Neural cell (in vitro differentiated cells): ENCODE measurements around the gene CEACAM8. TPM values are rescaled to one million over a fixed set of nuclear protein-coding genes. Genes with fewer than 3 reads are reported as not detected.

ENCODE experiments used
- H2AFZ ChIP-seq: fragments of 200-600, 300-800 bp; sonication (generic), shearing (Covaris generic); 2 replicates; pipeline ENCODE4 v1.6.0; 2014; ENCODE audit warnings: low read depth, mild to moderate bottlenecking, antibody characterized with exemption, low read length, moderate library complexity
- H3F3A ChIP-seq: fragments of 200-600 bp; shearing (Covaris generic); 2 replicates; pipeline ENCODE4 v1.6.1; 2016; ENCODE audit warnings: mild to moderate bottlenecking, moderate library complexity, mixed read lengths, antibody characterized with exemption, low read length; ENCODE audit not compliant: insufficient read depth, poor library complexity, severe bottlenecking
- H3K27ac ChIP-seq: fragments of 200-600, 300-800 bp; sonication (generic), shearing (Covaris generic); 2 replicates; pipeline ENCODE4 v1.5.1; 2014; ENCODE audit warnings: mild to moderate bottlenecking, low read length, moderate library complexity
- H3K27me3 ChIP-seq: fragments of 300-800, 200-600 bp; sonication (generic), shearing (Covaris generic); 2 replicates; pipeline ENCODE4 v1.6.0; 2014; ENCODE audit warnings: mild to moderate bottlenecking, low read depth, low read length, moderate library complexity; ENCODE audit not compliant: insufficient read depth
- H3K36me3 ChIP-seq: fragments of 300-800, 200-600 bp; sonication (generic), shearing (Covaris generic); 2 replicates; pipeline ENCODE4 v1.5.1; 2014; ENCODE audit warnings: mild to moderate bottlenecking, antibody characterized with exemption, low read length, moderate library complexity; ENCODE audit not compliant: insufficient read depth
- H3K4me2 ChIP-seq: fragments of 300-800, 200-600 bp; sonication (generic), shearing (Covaris generic); 2 replicates; pipeline ENCODE4 v1.6.0; 2014; ENCODE audit warnings: mild to moderate bottlenecking, low read length
- H3K4me3 ChIP-seq: fragments of 300-800, 200-600 bp; sonication (generic), shearing (Covaris generic); 2 replicates; pipeline ENCODE4 v1.5.1; 2014; ENCODE audit warnings: mild to moderate bottlenecking, low read length, moderate library complexity
- H3K79me2 ChIP-seq: fragments of 200-600 bp; shearing (Covaris generic); replicated peaks from 2 replicates; pipeline ENCODE4 v1.6.0; 2014; ENCODE audit warnings: mild to moderate bottlenecking, low read length, moderate library complexity; ENCODE audit not compliant: insufficient read depth
- H3K9ac ChIP-seq: fragments of 300-800, 200-600 bp; sonication (generic), shearing (Covaris generic); 2 replicates; pipeline ENCODE4 v1.6.1; 2016; ENCODE audit warnings: mild to moderate bottlenecking, low read length, mixed read lengths
- H3K9me2 ChIP-seq: fragments of 200-600 bp; shearing (Covaris generic); 2 replicates; pipeline ENCODE4 v1.6.1; 2016; ENCODE audit warnings: mild to moderate bottlenecking, low read length, mixed read lengths; ENCODE audit not compliant: insufficient read depth
- H3K9me3 ChIP-seq: fragments of 200-600, 300-800 bp; sonication (generic), shearing (Covaris generic); 2 replicates; pipeline ENCODE4 v1.6.1; 2016; ENCODE audit warnings: mild to moderate bottlenecking, mixed run types, low read length, moderate library complexity, mixed read lengths
- H4K20me1 ChIP-seq: fragments of 200-600 bp; shearing (Covaris generic); 2 replicates; pipeline ENCODE4 v1.6.1; 2016; ENCODE audit warnings: mild to moderate bottlenecking, mixed run types; ENCODE audit not compliant: insufficient read depth
- EP300 ChIP-seq: fragments of 450-650 bp; conservative IDR thresholded peaks from 2 replicates; pipeline ENCODE4 v1.6.1; 2014; ENCODE audit warnings: antibody characterized with exemption, mild to moderate bottlenecking, moderate library complexity; ENCODE audit not compliant: poor library complexity, severe bottlenecking
- EZH2 ChIP-seq: fragments of 200-600, 300-800 bp; shearing (Covaris generic), sonication (generic); IDR thresholded peaks from 2 replicates; pipeline ENCODE4 v1.6.1; 2014; ENCODE audit warnings: antibody characterized with exemption, low read length, borderline replicate concordance, mild to moderate bottlenecking; ENCODE audit not compliant: insufficient read depth, poor library complexity, severe bottlenecking
- MXI1 ChIP-seq: fragments of 450-650 bp; conservative IDR thresholded peaks from 2 replicates; pipeline ENCODE4 v1.6.1; 2014; ENCODE audit warnings: antibody characterized with exemption, mild to moderate bottlenecking; ENCODE audit not compliant: poor library complexity, severe bottlenecking
- RAD21 ChIP-seq: fragments of 450-650 bp; conservative IDR thresholded peaks from 2 replicates; pipeline ENCODE4 v1.6.1; 2014; ENCODE audit warnings: antibody characterized with exemption, mild to moderate bottlenecking, moderate library complexity
- SMC3 ChIP-seq: fragments of 450-650 bp; conservative IDR thresholded peaks from 2 replicates; pipeline ENCODE4 v1.6.1; 2014; ENCODE audit warnings: antibody characterized with exemption, mild to moderate bottlenecking, moderate library complexity; ENCODE audit not compliant: poor library complexity
- TAF1 ChIP-seq: IDR thresholded peaks from 2 replicates; pipeline ENCODE4 v1.6.1; 2012; ENCODE audit warnings: low read depth
- polyA plus RNA-seq: library from polyadenylated mRNA; depleted of rRNA; stranded (reverse); fragments of >200 nt; gene quantifications from 2 replicates; pipeline ENCODE4 v1.2.3, GENCODE V29; 2014
- TF ChIP-seq, protein P1 (sequence below): fragments of 450-650 bp; IDR thresholded peaks from 2 replicates; pipeline ENCODE4 v1.5.1; 2014; ENCODE audit warnings: antibody characterized with exemption, mild to moderate bottlenecking, moderate library complexity; ENCODE audit not compliant: poor library complexity, severe bottlenecking
- TF ChIP-seq, protein P2 (sequence below): IDR thresholded peaks from 2 replicates; pipeline ENCODE4 v1.6.1; 2012; ENCODE audit warnings: borderline replicate concordance

Gene CEACAM8
- polyA plus RNA-seq, 1 donor from 2014 or later: not detected

DNA sequence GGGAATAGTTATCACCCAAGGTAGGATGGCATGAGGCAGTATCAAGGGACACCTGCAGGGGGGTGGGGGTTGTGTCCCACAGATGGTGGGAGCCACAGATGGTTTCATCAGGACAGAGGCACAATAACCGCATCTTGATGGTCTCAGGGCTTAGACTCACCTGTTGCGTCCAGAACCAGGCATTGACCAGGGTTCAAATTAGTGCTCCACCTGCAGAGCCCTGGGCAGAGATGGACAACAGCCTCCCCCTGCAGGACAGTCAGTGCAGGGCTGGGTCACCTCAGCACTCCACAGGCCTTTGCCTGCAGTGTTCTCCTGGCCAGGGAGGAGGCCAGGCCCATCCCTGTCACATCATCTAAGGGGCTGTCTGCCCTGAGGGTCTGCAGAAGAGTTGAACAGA is 51.9 kb downstream of the CEACAM8 start:
- Histone ChIP-seq H3K9me3 (no peaks in the 10 kb centered on the region), H3F3A (no peaks in the 10 kb centered on the region), H2AFZ (no peak overlapping the region), H3K79me2 (no peaks in the 10 kb centered on the region), H3K27me3 (no peaks in the 10 kb centered on the region), H3K36me3 (no peaks in the 10 kb centered on the region), H3K4me2 (no peak overlapping the region), H3K9ac (no peak overlapping the region), H3K4me3 (no peak overlapping the region), H4K20me1 (no peaks in the 10 kb centered on the region), H3K27ac (no peak overlapping the region), H3K9me2 (no peaks in the 10 kb centered on the region)
- TF ChIP-seq MXI1 (no peak), SMC3 (no peak), EP300 (no peak), EZH2 (no peak), RAD21 (no peak), TAF1 (no peak)
- TF ChIP-seq, protein P1, sequence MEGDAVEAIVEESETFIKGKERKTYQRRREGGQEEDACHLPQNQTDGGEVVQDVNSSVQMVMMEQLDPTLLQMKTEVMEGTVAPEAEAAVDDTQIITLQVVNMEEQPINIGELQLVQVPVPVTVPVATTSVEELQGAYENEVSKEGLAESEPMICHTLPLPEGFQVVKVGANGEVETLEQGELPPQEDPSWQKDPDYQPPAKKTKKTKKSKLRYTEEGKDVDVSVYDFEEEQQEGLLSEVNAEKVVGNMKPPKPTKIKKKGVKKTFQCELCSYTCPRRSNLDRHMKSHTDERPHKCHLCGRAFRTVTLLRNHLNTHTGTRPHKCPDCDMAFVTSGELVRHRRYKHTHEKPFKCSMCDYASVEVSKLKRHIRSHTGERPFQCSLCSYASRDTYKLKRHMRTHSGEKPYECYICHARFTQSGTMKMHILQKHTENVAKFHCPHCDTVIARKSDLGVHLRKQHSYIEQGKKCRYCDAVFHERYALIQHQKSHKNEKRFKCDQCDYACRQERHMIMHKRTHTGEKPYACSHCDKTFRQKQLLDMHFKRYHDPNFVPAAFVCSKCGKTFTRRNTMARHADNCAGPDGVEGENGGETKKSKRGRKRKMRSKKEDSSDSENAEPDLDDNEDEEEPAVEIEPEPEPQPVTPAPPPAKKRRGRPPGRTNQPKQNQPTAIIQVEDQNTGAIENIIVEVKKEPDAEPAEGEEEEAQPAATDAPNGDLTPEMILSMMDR: no peak
- TF ChIP-seq, protein P2, sequence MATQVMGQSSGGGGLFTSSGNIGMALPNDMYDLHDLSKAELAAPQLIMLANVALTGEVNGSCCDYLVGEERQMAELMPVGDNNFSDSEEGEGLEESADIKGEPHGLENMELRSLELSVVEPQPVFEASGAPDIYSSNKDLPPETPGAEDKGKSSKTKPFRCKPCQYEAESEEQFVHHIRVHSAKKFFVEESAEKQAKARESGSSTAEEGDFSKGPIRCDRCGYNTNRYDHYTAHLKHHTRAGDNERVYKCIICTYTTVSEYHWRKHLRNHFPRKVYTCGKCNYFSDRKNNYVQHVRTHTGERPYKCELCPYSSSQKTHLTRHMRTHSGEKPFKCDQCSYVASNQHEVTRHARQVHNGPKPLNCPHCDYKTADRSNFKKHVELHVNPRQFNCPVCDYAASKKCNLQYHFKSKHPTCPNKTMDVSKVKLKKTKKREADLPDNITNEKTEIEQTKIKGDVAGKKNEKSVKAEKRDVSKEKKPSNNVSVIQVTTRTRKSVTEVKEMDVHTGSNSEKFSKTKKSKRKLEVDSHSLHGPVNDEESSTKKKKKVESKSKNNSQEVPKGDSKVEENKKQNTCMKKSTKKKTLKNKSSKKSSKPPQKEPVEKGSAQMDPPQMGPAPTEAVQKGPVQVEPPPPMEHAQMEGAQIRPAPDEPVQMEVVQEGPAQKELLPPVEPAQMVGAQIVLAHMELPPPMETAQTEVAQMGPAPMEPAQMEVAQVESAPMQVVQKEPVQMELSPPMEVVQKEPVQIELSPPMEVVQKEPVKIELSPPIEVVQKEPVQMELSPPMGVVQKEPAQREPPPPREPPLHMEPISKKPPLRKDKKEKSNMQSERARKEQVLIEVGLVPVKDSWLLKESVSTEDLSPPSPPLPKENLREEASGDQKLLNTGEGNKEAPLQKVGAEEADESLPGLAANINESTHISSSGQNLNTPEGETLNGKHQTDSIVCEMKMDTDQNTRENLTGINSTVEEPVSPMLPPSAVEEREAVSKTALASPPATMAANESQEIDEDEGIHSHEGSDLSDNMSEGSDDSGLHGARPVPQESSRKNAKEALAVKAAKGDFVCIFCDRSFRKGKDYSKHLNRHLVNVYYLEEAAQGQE: no peak

DNA sequence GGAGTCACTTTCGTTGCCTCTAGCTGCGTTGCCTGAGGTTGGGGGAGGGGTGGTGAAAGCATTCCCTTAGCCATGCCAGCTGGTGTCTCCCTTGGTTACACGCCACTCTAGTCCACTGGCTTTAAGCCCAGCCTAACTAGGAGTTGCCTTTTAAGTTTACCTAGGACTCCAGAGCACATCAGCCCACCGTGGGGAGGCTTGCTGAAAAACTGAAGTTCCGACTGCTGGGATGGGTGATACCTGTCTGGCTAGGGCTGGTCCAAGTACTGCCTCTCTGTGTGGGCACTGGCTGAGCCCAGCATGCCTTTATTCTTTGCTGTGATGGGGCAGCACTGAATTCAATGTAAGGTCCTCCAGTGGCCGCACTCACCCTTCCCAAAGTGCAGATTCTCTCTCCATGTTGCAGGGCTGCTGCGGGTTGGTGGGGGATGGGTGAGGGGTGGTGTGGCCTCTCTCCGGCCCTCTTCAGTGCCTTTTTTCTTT is 54.6 kb downstream of the CEACAM8 start:
- no peak for TF ChIP-seq SMC3
- TF ChIP-seq, protein P2: no peak
- TF ChIP-seq MXI1: no peak
- no peaks in the 10 kb centered on the region for H3K9me2 ChIP-seq
- no peaks in the 10 kb centered on the region for H3F3A ChIP-seq
- H3K27me3 ChIP-seq: no peaks in the 10 kb centered on the region
- H4K20me1 ChIP-seq: no peaks in the 10 kb centered on the region
- no peak overlapping the region for H3K4me2 ChIP-seq
- no peak overlapping the region for H3K27ac ChIP-seq
- H3K4me3 ChIP-seq: no peak overlapping the region
- no peak overlapping the region for H3K9ac ChIP-seq
- no peaks in the 10 kb centered on the region for H3K79me2 ChIP-seq
- H3K9me3 ChIP-seq: no peaks in the 10 kb centered on the region
- H2AFZ ChIP-seq: no peak overlapping the region
- H3K36me3 ChIP-seq: no peaks in the 10 kb centered on the region
